H1 (cell line): ENCODE data around the gene SPACA4. TPM values are rescaled to one million over a fixed set of nuclear protein-coding genes. Genes with fewer than 3 reads are reported as not detected.

Experiments used
- CBX5 ChIP-seq: fragments of 300-800, 300-1000 bp; sonication (generic); IDR thresholded peaks from 2 replicates; pipeline ENCODE4 v1.7.1; 2016; ENCODE audit warnings: antibody characterized with exemption, low read length, low read depth
- HDAC6 ChIP-seq: IDR thresholded peaks from one replicate; pipeline ENCODE4 v1.7.1; 2012; ENCODE audit warnings: low read depth, mild to moderate bottlenecking, inconsistent platforms, low read length, moderate library complexity
- SUZ12 ChIP-seq: fragments of 200-600 bp; sonication (generic); IDR thresholded peaks from 2 replicates; pipeline ENCODE4 v1.6.1; 2012; ENCODE audit warnings: mild to moderate bottlenecking, inconsistent platforms, low read length, moderate library complexity, mixed read lengths
- polyA plus RNA-seq, 7 experiments: library from polyadenylated mRNA; depleted of rRNA in 3 of 7; stranded (reverse) in 5 of 7; unstranded in 2 of 7; fragments of >200 nt in 5 of 7; fragments of 200-250 nt in 2 of 7; gene quantifications; 1 replicate in 5 of 7; 2 replicates in 1 of 7; 4 replicates in 1 of 7; pipeline versions ENCODE4 v1.2.1 to v1.2.3, GENCODE V29; 2011 to 2013; ENCODE audit warnings: missing spikeins in 2 of 7, mixed read lengths in 2 of 7
- total RNA-seq: library from RNA; stranded (reverse); fragmentation: NEBNext Ultra II Directional; extraction: Animal tissue kit (Norgen Biotek cat#: 25700); gene quantifications from 2 replicates; pipeline ENCODE4 v1.2.1, GENCODE V29; 2021
- TF ChIP-seq, protein P1 (sequence below): IDR thresholded peaks from 2 replicates; pipeline ENCODE4 v1.6.1; 2012; ENCODE audit warnings: low read length, inconsistent platforms
- TF ChIP-seq, protein P2 (sequence below), 3 experiments: IDR thresholded peaks; 1 replicate in 2 of 3; 2 replicates in 1 of 3; pipeline versions ENCODE4 v1.5.1 to v1.6.1; 2011; ENCODE audit warnings: low read length in 3 of 3, mild to moderate bottlenecking in 3 of 3, inconsistent platforms in 2 of 3, low read depth in 1 of 3, moderate library complexity in 1 of 3; ENCODE audit not compliant: insufficient read depth in 1 of 3; ENCODE audit errors: control extremely low read depth in 1 of 3

SPACA4 gene
- total and polyA plus RNA-seq, 2 of the 8 experiments (the other 6 are each of a cell fraction or from before 2014, with no cell fraction given), result not detected

DNA sequence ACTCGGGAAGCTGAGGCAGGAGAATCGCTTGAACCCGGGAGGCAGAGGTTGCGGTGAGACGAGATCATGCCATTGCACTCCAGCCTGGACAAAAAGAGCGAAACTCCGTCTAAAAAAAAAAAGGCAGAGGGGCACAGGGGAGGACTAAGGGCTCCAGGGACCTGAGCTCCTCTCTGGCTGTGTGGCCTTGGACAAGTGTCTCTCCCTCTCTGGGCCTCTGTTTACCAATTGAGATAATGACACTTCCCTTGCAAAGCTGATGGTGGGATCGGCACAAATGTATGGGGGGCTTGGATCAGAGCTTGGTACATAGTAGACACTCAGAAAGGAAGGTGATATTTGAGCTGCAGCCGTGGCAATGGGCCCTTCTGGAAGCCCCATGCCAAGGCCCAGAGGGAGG is 11.4 kb upstream of the SPACA4 start (continued):
- TF ChIP-seq, protein P1, sequence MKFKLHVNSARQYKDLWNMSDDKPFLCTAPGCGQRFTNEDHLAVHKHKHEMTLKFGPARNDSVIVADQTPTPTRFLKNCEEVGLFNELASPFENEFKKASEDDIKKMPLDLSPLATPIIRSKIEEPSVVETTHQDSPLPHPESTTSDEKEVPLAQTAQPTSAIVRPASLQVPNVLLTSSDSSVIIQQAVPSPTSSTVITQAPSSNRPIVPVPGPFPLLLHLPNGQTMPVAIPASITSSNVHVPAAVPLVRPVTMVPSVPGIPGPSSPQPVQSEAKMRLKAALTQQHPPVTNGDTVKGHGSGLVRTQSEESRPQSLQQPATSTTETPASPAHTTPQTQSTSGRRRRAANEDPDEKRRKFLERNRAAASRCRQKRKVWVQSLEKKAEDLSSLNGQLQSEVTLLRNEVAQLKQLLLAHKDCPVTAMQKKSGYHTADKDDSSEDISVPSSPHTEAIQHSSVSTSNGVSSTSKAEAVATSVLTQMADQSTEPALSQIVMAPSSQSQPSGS, result no peak
- TF ChIP-seq CBX5 (no peak), SUZ12 (no peak), HDAC6 (no peak)
- TF ChIP-seq, protein P2, sequence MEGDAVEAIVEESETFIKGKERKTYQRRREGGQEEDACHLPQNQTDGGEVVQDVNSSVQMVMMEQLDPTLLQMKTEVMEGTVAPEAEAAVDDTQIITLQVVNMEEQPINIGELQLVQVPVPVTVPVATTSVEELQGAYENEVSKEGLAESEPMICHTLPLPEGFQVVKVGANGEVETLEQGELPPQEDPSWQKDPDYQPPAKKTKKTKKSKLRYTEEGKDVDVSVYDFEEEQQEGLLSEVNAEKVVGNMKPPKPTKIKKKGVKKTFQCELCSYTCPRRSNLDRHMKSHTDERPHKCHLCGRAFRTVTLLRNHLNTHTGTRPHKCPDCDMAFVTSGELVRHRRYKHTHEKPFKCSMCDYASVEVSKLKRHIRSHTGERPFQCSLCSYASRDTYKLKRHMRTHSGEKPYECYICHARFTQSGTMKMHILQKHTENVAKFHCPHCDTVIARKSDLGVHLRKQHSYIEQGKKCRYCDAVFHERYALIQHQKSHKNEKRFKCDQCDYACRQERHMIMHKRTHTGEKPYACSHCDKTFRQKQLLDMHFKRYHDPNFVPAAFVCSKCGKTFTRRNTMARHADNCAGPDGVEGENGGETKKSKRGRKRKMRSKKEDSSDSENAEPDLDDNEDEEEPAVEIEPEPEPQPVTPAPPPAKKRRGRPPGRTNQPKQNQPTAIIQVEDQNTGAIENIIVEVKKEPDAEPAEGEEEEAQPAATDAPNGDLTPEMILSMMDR (IDR thresholded peaks at IDR 0.05; ENCODE audit: control extremely low read depth in 1 of 3, insufficient read depth in 1 of 3, low read depth in 1 of 3, low read length in 3 of 3), result no peak
